H1 (cell line): ENCODE measurements around the gene CHD5. TPM values are rescaled to one million over a fixed set of nuclear protein-coding genes. Genes with fewer than 3 reads are reported as not detected.
A peak's percentile ranks its signal among the peaks of the same experiment; 100 is the strongest.

Experiments
- CTCF ChIA-PET: fragments of 300-600 bp; sonication (Branson Sonifier 250); formaldehyde crosslinking; loops from one replicate; lab custom pipeline; 2021; ENCODE audit not compliant: partially characterized antibody; lab: Charles Lee
- POLR2A ChIA-PET: fragments of 300-600 bp; sonication (Branson Sonifier 250); formaldehyde crosslinking; loops from one replicate; lab custom pipeline; 2021; ENCODE audit warnings: inconsistent platforms; ENCODE audit not compliant: partially characterized antibody; lab: Charles Lee
- DNase-seq, 2 experiments: peaks; one replicate each; pipeline versions ENCODE4 v3.0.0 to v3.0.0-alpha.2; 2010 to 2022; ENCODE audit warnings: low spot score in 2 of 2, low read depth in 1 of 2, mixed read lengths in 1 of 2
- FAIRE-seq: peaks from 2 replicates; lab custom pipeline; 2011; peaks lifted over from hg19 to GRCh38; lab: Jason Lieb, UNC
- H2AFZ ChIP-seq: 2 replicates; pipeline ENCODE4 v1.8.1; 2012; ENCODE audit warnings: low read length, inconsistent platforms
- H2AK5ac ChIP-seq: 2 replicates; pipeline ENCODE4 v1.6.1; 2013; ENCODE audit warnings: low read depth, low read length
- H2BK120ac ChIP-seq: replicated peaks from 2 replicates; pipeline ENCODE3; 2013; ENCODE audit warnings: low read depth, low read length, inconsistent platforms
- H2BK12ac ChIP-seq: 2 replicates; pipeline ENCODE4 v1.6.1; 2013; ENCODE audit warnings: low read depth, low read length
- H2BK15ac ChIP-seq: 2 replicates; pipeline ENCODE4 v1.6.1; 2013; ENCODE audit warnings: low read length
- H2BK20ac ChIP-seq: 2 replicates; pipeline ENCODE4 v1.6.1; 2013; ENCODE audit warnings: low read length
- H2BK5ac ChIP-seq: 2 replicates; pipeline ENCODE4 v1.6.1; 2013; ENCODE audit warnings: low read depth, low read length
- H3K14ac ChIP-seq: 2 replicates; pipeline ENCODE4 v1.6.1; 2013; ENCODE audit warnings: inconsistent platforms; ENCODE audit not compliant: insufficient read length
- H3K18ac ChIP-seq: 2 replicates; pipeline ENCODE4 v1.6.1; 2013; ENCODE audit warnings: low read length; ENCODE audit errors: extremely low read depth
- H3K23ac ChIP-seq: 2 replicates; pipeline ENCODE4 v1.6.1; 2013; ENCODE audit warnings: inconsistent platforms; ENCODE audit not compliant: insufficient read length
- H3K23me2 ChIP-seq: 2 replicates; pipeline ENCODE4 v1.6.1; 2013; ENCODE audit warnings: low read depth, low read length
- H3K27ac ChIP-seq: 2 replicates; pipeline ENCODE4 v1.6.1; 2011; ENCODE audit warnings: low read depth, low read length, inconsistent platforms
- H3K27me3 ChIP-seq, 4 experiments: replicated peaks in 1 of 4; 1 replicate in 1 of 4; 2 replicates in 3 of 4; pipeline versions ENCODE4 v1.6.1 to v1.8.1; 2011 to 2013; ENCODE audit warnings: low read length in 3 of 4, mild to moderate bottlenecking in 3 of 4, inconsistent platforms in 2 of 4, mixed read lengths in 2 of 4, moderate library complexity in 1 of 4; ENCODE audit not compliant: control insufficient read depth in 3 of 4, insufficient read depth in 3 of 4; ENCODE audit errors: extremely low read depth in 1 of 4
- H3K36me3 ChIP-seq, 4 experiments: 2 replicates each; pipeline versions ENCODE4 v1.6.1 to v1.8.1; 2011 to 2013; ENCODE audit warnings: mild to moderate bottlenecking in 4 of 4, low read length in 3 of 4, moderate library complexity in 2 of 4, control low read depth in 1 of 4, inconsistent platforms in 1 of 4; ENCODE audit not compliant: insufficient read depth in 4 of 4, control insufficient read depth in 2 of 4
- H3K4ac ChIP-seq: replicated peaks from 2 replicates; pipeline ENCODE3; 2013; ENCODE audit warnings: low read length, low read depth, mixed read lengths, inconsistent platforms; ENCODE audit not compliant: insufficient read length
- H3K4me1 ChIP-seq, 4 experiments: replicated peaks in 1 of 4; 1 replicate in 1 of 4; 2 replicates in 3 of 4; pipeline versions ENCODE4 v1.6.1 to v1.8.1; 2011 to 2013; ENCODE audit warnings: low read length in 3 of 4, inconsistent platforms in 2 of 4, mixed read lengths in 1 of 4; ENCODE audit not compliant: insufficient read depth in 4 of 4, control insufficient read depth in 3 of 4
- H3K4me2 ChIP-seq, 2 experiments: 2 replicates each; pipeline versions ENCODE4 v1.6.1 to v1.8.1; 2011 to 2013; ENCODE audit warnings: low read depth in 2 of 2, low read length in 2 of 2, control low read depth in 1 of 2, inconsistent platforms in 1 of 2, mild to moderate bottlenecking in 1 of 2; ENCODE audit not compliant: insufficient read depth in 1 of 2
- H3K4me3 ChIP-seq, 4 experiments: fragments of 200-600, 300-600 bp in 1 of 4; sonication (generic), shearing (Covaris generic), sonication (Bioruptor Twin) in 1 of 4; 2 replicates each; pipeline versions ENCODE4 v1.5.1 to v1.8.1; 2011 to 2016; ENCODE audit warnings: low read length in 4 of 4, low read depth in 3 of 4, control low read depth in 2 of 4, inconsistent platforms in 2 of 4, mild to moderate bottlenecking in 2 of 4, mixed read lengths in 1 of 4, moderate library complexity in 1 of 4; ENCODE audit not compliant: insufficient read depth in 2 of 4; ENCODE audit errors: extremely low read depth in 1 of 4
- H3K56ac ChIP-seq: replicated peaks from 2 replicates; pipeline ENCODE3; 2013; ENCODE audit warnings: low read depth, mild to moderate bottlenecking, mixed read lengths, low read length, inconsistent platforms; ENCODE audit not compliant: insufficient read length
- H3K79me1 ChIP-seq: 2 replicates; pipeline ENCODE4 v1.6.1; 2013; ENCODE audit warnings: low read depth, low read length, control low read depth
- H3K79me2 ChIP-seq, 2 experiments: 2 replicates each; pipeline versions ENCODE4 v1.6.1 to v1.8.1; 2012 to 2013; ENCODE audit warnings: low read length in 2 of 2, mild to moderate bottlenecking in 2 of 2, inconsistent platforms in 1 of 2; ENCODE audit not compliant: insufficient read depth in 2 of 2, control insufficient read depth in 1 of 2
- H3K9ac ChIP-seq, 4 experiments: replicated peaks in 1 of 4; 1 replicate in 1 of 4; 2 replicates in 3 of 4; pipeline versions ENCODE4 v1.6.1 to v1.8.1; 2011 to 2013; ENCODE audit warnings: low read depth in 3 of 4, low read length in 3 of 4, control low read depth in 2 of 4, mild to moderate bottlenecking in 2 of 4, moderate library complexity in 2 of 4, inconsistent platforms in 1 of 4; ENCODE audit errors: extremely low read depth in 1 of 4
- H3K9me3 ChIP-seq, 2 experiments: 2 replicates each; pipeline versions ENCODE4 v1.6.1 to v1.8.1; 2012 to 2013; ENCODE audit warnings: mild to moderate bottlenecking in 2 of 2, moderate library complexity in 2 of 2, control low read depth in 1 of 2, inconsistent platforms in 1 of 2, low read depth in 1 of 2, low read length in 1 of 2, mixed read lengths in 1 of 2; ENCODE audit not compliant: insufficient read depth in 2 of 2
- H4K20me1 ChIP-seq, 2 experiments: replicated peaks in 1 of 2; 2 replicates each; pipeline versions ENCODE3 to v1.8.1; 2011 to 2013; ENCODE audit warnings: inconsistent platforms in 2 of 2, low read length in 2 of 2, mild to moderate bottlenecking in 1 of 2; ENCODE audit not compliant: insufficient read depth in 2 of 2, control insufficient read depth in 1 of 2
- H4K5ac ChIP-seq: 2 replicates; pipeline ENCODE4 v1.6.1; 2013; ENCODE audit warnings: low read length, low read depth, mixed read lengths, inconsistent platforms; ENCODE audit not compliant: insufficient read length
- H4K8ac ChIP-seq: 2 replicates; pipeline ENCODE4 v1.8.0; 2013; ENCODE audit warnings: mild to moderate bottlenecking, moderate library complexity, low read length, inconsistent platforms; ENCODE audit not compliant: insufficient read depth; ENCODE audit errors: extremely low read depth
- H4K91ac ChIP-seq: replicated peaks from 2 replicates; pipeline ENCODE3; 2013; ENCODE audit warnings: low read length, mixed read lengths, inconsistent platforms; ENCODE audit not compliant: insufficient read length
- CEBPB ChIP-seq: IDR thresholded peaks from 2 replicates; pipeline ENCODE4 v1.6.1; 2012; ENCODE audit warnings: low read depth, low read length
- EGR1 ChIP-seq: IDR thresholded peaks from 2 replicates; pipeline ENCODE4 v1.6.1; 2011; ENCODE audit warnings: low read depth, low read length, borderline replicate concordance
- JUND ChIP-seq: IDR thresholded peaks from 2 replicates; pipeline ENCODE4 v1.6.1; 2011; ENCODE audit warnings: mild to moderate bottlenecking, improper control_type of control experiment, low read length
- MAX ChIP-seq: IDR thresholded peaks from 2 replicates; pipeline ENCODE4 v1.6.1; 2012; ENCODE audit warnings: inconsistent platforms
- POU5F1 ChIP-seq: IDR thresholded peaks from 2 replicates; pipeline ENCODE4 v1.6.1; 2011; ENCODE audit warnings: low read depth, mild to moderate bottlenecking, low read length, moderate library complexity
- RAD21 ChIP-seq, 2 experiments: IDR thresholded peaks in 1 of 2; conservative IDR thresholded peaks in 1 of 2; 2 replicates each; pipeline ENCODE4 v1.6.1; 2011; ENCODE audit warnings: low read depth in 2 of 2, low read length in 2 of 2, improper control_type of control experiment in 1 of 2, inconsistent platforms in 1 of 2, mild to moderate bottlenecking in 1 of 2, moderate library complexity in 1 of 2
- WGBS, 2 experiments: shearing (Covaris generic) in 1 of 2; methylation state at CpG; one replicate each; pipeline versions ENCODE4 v1.1.6 to v1.1.7; 2013 to 2015; ENCODE audit warnings: low lambda C conversion rate in 2 of 2, mixed read lengths in 2 of 2, inconsistent platforms in 1 of 2, low coverage in 1 of 2, missing lambda C conversion rate in 1 of 2; ENCODE audit not compliant: insufficient replicate concordance in 2 of 2, insufficient coverage in 1 of 2, insufficient read length in 1 of 2; ENCODE audit errors: extremely low coverage in 1 of 2, missing lambda C conversion rate in 1 of 2; 5-methylcytosine and 5-hydroxymethylcytosine counted together
- polyA plus RNA-seq, 7 experiments: library from polyadenylated mRNA; depleted of rRNA in 3 of 7; stranded (reverse) in 5 of 7; unstranded in 2 of 7; fragments of >200 nt in 5 of 7; fragments of 200-250 nt in 2 of 7; gene quantifications; 1 replicate in 5 of 7; 2 replicates in 1 of 7; 4 replicates in 1 of 7; pipeline versions ENCODE4 v1.2.1 to v1.2.3, GENCODE V29; 2011 to 2013; ENCODE audit warnings: missing spikeins in 2 of 7, mixed read lengths in 2 of 7
- total RNA-seq: library from RNA; stranded (reverse); fragmentation: NEBNext Ultra II Directional; extraction: Animal tissue kit (Norgen Biotek cat#: 25700); gene quantifications from 2 replicates; pipeline ENCODE4 v1.2.1, GENCODE V29; 2021
- TF ChIP-seq, protein P1 (sequence below), 3 experiments: IDR thresholded peaks; 1 replicate in 2 of 3; 2 replicates in 1 of 3; pipeline versions ENCODE4 v1.5.1 to v1.6.1; 2011; ENCODE audit warnings: low read length in 3 of 3, mild to moderate bottlenecking in 3 of 3, inconsistent platforms in 2 of 3, low read depth in 1 of 3, moderate library complexity in 1 of 3; ENCODE audit not compliant: insufficient read depth in 1 of 3; ENCODE audit errors: control extremely low read depth in 1 of 3

CHD5 gene
- total and polyA plus RNA-seq, 2 of the 8 experiments (the other 6 are each of a cell fraction or from before 2014, with no cell fraction given), result 0.42 to 1.8 TPM

DNA sequence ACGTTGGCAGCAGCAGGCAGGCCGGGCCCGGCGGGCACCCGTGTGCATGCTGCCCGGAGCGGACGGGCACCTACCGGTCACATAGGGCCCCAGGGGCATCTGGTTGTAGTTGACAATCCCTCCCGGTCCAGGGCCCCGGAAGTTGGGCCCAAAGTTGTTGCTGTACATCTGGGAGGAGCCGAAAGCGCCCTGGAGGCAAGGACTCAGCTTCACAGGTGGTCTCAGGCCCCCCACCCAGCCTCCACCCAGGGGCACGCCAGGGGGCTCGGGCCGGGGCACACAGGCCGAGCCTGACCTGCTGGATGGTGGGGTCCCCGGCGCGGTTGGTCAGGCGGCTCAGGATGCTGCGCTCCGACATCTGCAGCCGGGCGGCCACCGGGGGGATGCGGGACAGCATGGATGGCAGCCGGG, 73.8 kb downstream of the CHD5 start:
- H2BK120ac ChIP-seq, result no peak overlapping the region
- H3K27me3 ChIP-seq, result no peaks in the 10 kb centered on the region; a peak in 1 of 7 replicates
- H3K36me3 ChIP-seq, result no peaks in the 10 kb centered on the region
- H2BK20ac ChIP-seq, result no peak overlapping the region
- no peak overlapping the region for H4K8ac ChIP-seq
- no peaks in the 10 kb centered on the region for H3K9me3 ChIP-seq
- 93% methylated on average over 16 of the region's 28 CpGs; no CpG with 5 or more reads in 1 of the 2 experiments for WGBS, 2 experiments
- H3K9ac ChIP-seq, result no peak overlapping the region
- H3K79me2 ChIP-seq, result no peaks in the 10 kb centered on the region
- H2BK5ac ChIP-seq, result no peak overlapping the region
- CTCF ChIA-PET, result interaction anchor here (1.0 to 3.7 kb wide), 18 partner anchors 10 to 251 kb away, joined by 3 to 17 read pairs (median 5); no protein-coding TSS in a partner anchor
- no peak overlapping the region for H3K4me3 ChIP-seq
- no peak overlapping the region for H3K18ac ChIP-seq
- H3K4ac ChIP-seq, result no peak overlapping the region
- no peak overlapping the region for H3K27ac ChIP-seq
- no peak overlapping the region for H3K56ac ChIP-seq
- peaks cover 0 to 2% of the 10 kb centered on the region in 2 experiments for H4K20me1 ChIP-seq
- H3K23me2 ChIP-seq, result peaks cover 20% of the 10 kb centered on the region; the same call in 1 of the 2 replicates
- H2AK5ac ChIP-seq, result no peak overlapping the region
- no peak overlapping the region for H3K14ac ChIP-seq
- no peak overlapping the region for H3K4me2 ChIP-seq
- no peak overlapping the region for H3K23ac ChIP-seq
- no peak overlapping the region for H2BK15ac ChIP-seq
- POLR2A ChIA-PET, result no interaction called here
- no peak for DNase-seq
- H4K91ac ChIP-seq, result no peak overlapping the region
- H4K5ac ChIP-seq, result no peak overlapping the region
- H2BK12ac ChIP-seq, result no peak overlapping the region
- no peak for FAIRE-seq
- H3K79me1 ChIP-seq, result no peaks in the 10 kb centered on the region
- peaks cover 0 to 4% (median 3%) of the 10 kb centered on the region in 4 experiments; a peak in 2 of 7 replicates for H3K4me1 ChIP-seq
- no peak overlapping the region for H2AFZ ChIP-seq
- TF ChIP-seq CEBPB (no peak), MAX (no peak), POU5F1 (no peak), EGR1 (no peak), RAD21 (IDR thresholded peaks at IDR 0.05 in 1 of 2, conservative IDR thresholded peaks at IDR 0.05 in 1 of 2; ENCODE audit: low read depth in 2 of 2, low read length in 2 of 2) (peak in 1 of 2 experiments; percentile 10; a peak in 1 of 4 replicates), JUND (no peak)
- TF ChIP-seq, protein P1, sequence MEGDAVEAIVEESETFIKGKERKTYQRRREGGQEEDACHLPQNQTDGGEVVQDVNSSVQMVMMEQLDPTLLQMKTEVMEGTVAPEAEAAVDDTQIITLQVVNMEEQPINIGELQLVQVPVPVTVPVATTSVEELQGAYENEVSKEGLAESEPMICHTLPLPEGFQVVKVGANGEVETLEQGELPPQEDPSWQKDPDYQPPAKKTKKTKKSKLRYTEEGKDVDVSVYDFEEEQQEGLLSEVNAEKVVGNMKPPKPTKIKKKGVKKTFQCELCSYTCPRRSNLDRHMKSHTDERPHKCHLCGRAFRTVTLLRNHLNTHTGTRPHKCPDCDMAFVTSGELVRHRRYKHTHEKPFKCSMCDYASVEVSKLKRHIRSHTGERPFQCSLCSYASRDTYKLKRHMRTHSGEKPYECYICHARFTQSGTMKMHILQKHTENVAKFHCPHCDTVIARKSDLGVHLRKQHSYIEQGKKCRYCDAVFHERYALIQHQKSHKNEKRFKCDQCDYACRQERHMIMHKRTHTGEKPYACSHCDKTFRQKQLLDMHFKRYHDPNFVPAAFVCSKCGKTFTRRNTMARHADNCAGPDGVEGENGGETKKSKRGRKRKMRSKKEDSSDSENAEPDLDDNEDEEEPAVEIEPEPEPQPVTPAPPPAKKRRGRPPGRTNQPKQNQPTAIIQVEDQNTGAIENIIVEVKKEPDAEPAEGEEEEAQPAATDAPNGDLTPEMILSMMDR (IDR thresholded peaks at IDR 0.05; ENCODE audit: control extremely low read depth in 1 of 3, insufficient read depth in 1 of 3, low read depth in 1 of 3, low read length in 3 of 3), result 0 out of 4 replicates have a peak, but pooled peaks of 1 of the 3 experiments have one; percentile 17
